ENCODE data around the gene MYD88. TPM values are rescaled to one million over a fixed set of nuclear protein-coding genes. Genes with fewer than 3 reads are reported as not detected.
"Not testable (repeated sequence)": the region's sequence is repeated elsewhere in the genome, so short reads cannot be mapped to it uniquely, and the experiment has no call there.

MYD88 gene
- total RNA-seq, 1 donor: 8.7 TPM

GRCh38 chr3:38158472-38158871, 20.0 kb downstream of the MYD88 start:
- Histone ChIP-seq H3K36me3 (ENCODE audit: insufficient read depth, low read length) (no peaks in the 10 kb centered on the region), H4K20me1 (ENCODE audit: insufficient read depth, low read length) (no peaks in the 10 kb centered on the region), H3K27me3 (ENCODE audit: insufficient read depth, low read length) (no peaks in the 10 kb centered on the region), H3K4me3 (ENCODE audit: insufficient read depth, low read length) (no peak overlapping the region), H2AFZ (ENCODE audit: low read length) (no peak overlapping the region), H3K27ac (ENCODE audit: low read depth, low read length) (no peak overlapping the region), H3K4me2 (ENCODE audit: insufficient read depth, low read length) (no peak overlapping the region), H3K79me2 (ENCODE audit: insufficient read depth, low read length) (no peaks in the 10 kb centered on the region), H3K4me1 (ENCODE audit: insufficient read depth, low read length) (peaks cover 9% of the 10 kb centered on the region), H3K9me3 (ENCODE audit: low read depth, low read length) (no peaks in the 10 kb centered on the region)
- no peak for DNase-seq (ENCODE audit: insufficient read length, low spot score, missing footprints)
- no peak for TF ChIP-seq CTCF (IDR thresholded peaks at IDR 0.05; ENCODE audit: extremely low read depth, low read depth, low read length)

DNA sequence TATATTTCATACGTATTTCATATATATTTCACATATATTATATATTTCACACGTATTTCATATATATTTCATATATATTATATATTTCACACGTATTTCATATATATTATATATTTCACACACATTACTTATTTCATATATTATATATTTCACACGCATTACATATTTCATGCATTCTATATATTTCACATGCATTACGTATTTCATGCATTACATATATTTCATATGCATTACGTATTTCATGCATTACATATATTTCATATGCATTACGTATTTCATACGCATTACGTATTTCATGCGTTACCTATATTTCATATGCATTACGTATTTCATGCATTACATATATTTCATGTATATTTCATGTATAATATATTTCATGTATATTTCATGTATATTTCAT, 22.2 kb downstream of the MYD88 start:
- H3K27me3 ChIP-seq (ENCODE audit: insufficient read depth, low read length); H3K4me3 ChIP-seq (ENCODE audit: insufficient read depth, low read length); H3K27ac ChIP-seq (ENCODE audit: low read depth, low read length); H3K9me3 ChIP-seq (ENCODE audit: low read depth, low read length); H2AFZ ChIP-seq (ENCODE audit: low read length); DNase-seq (ENCODE audit: insufficient read length, low spot score, missing footprints); H3K36me3 ChIP-seq (ENCODE audit: insufficient read depth, low read length); H3K4me2 ChIP-seq (ENCODE audit: insufficient read depth, low read length); H4K20me1 ChIP-seq (ENCODE audit: insufficient read depth, low read length); H3K4me1 ChIP-seq (ENCODE audit: insufficient read depth, low read length); H3K79me2 ChIP-seq (ENCODE audit: insufficient read depth, low read length): not testable (repeated sequence)

DNA sequence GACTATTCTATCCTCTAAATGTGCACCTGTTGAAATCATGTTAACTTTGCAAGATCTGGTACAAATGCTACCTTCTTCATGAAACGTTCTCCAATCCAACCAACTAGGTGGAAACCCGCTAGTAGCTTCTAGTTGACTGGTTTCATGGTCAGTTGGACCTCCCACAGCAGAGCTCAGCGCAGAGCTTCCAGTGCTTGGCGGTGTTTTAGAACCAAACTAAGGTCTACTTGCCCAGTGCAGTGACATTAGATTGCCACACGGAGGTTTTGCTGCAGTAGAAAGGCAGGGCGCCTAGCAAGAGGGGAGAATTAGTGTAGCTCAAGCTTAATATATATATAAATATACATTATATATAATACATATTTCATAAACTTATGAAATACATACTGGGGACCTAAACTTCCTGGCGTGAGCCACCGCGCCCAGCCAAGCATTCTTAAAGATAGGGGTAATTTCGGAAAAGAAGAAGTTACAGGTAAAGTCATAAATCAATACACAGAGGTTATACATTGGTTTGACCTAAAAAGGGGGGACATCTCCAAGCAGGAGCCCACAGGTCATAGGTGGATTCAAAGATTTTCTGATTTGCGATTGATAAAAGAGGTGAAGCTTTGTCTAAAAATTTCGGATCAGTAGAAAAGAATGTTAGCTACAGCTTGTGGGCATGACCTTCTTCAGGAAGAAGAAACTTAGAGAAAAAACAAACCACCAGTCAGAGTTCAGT, 24.8 kb downstream of the MYD88 start:
- Histone ChIP-seq H3K79me2 (ENCODE audit: insufficient read depth, low read length) (peaks cover 29% of the 10 kb centered on the region), H2AFZ (ENCODE audit: low read length) (no peak overlapping the region), H3K9me3 (ENCODE audit: low read depth, low read length) (no peaks in the 10 kb centered on the region), H3K4me3 (ENCODE audit: insufficient read depth, low read length) (no peak overlapping the region), H3K36me3 (ENCODE audit: insufficient read depth, low read length) (no peaks in the 10 kb centered on the region), H3K27ac (ENCODE audit: low read depth, low read length) (no peak overlapping the region), H3K4me1 (ENCODE audit: insufficient read depth, low read length) (peaks cover 20% of the 10 kb centered on the region), H3K27me3 (ENCODE audit: insufficient read depth, low read length) (no peaks in the 10 kb centered on the region), H4K20me1 (ENCODE audit: insufficient read depth, low read length) (no peaks in the 10 kb centered on the region), H3K4me2 (ENCODE audit: insufficient read depth, low read length) (no peak overlapping the region)
- DNase-seq (ENCODE audit: insufficient read length, low spot score, missing footprints): no peak
- peak; percentile 19 for TF ChIP-seq CTCF (IDR thresholded peaks at IDR 0.05; ENCODE audit: extremely low read depth, low read depth, low read length)

GRCh38 chr3:38163841-38164642, 25.6 kb downstream of the MYD88 start:
- Histone ChIP-seq H4K20me1 (ENCODE audit: insufficient read depth, low read length) (no peaks in the 10 kb centered on the region), H3K4me1 (ENCODE audit: insufficient read depth, low read length) (peaks cover 28% of the 10 kb centered on the region), H3K27ac (ENCODE audit: low read depth, low read length) (peak overlapping the region; percentile 99), H3K79me2 (ENCODE audit: insufficient read depth, low read length) (peaks cover 29% of the 10 kb centered on the region), H2AFZ (ENCODE audit: low read length) (peak overlapping the region; percentile 97), H3K36me3 (ENCODE audit: insufficient read depth, low read length) (no peaks in the 10 kb centered on the region), H3K27me3 (ENCODE audit: insufficient read depth, low read length) (no peaks in the 10 kb centered on the region), H3K9me3 (ENCODE audit: low read depth, low read length) (no peaks in the 10 kb centered on the region), H3K4me2 (ENCODE audit: insufficient read depth, low read length) (peak overlapping the region; percentile 97), H3K4me3 (ENCODE audit: insufficient read depth, low read length) (peak overlapping the region; percentile 83)
- no peak for DNase-seq (ENCODE audit: insufficient read length, low spot score, missing footprints)
- no peak for TF ChIP-seq CTCF (IDR thresholded peaks at IDR 0.05; ENCODE audit: extremely low read depth, low read depth, low read length)

Measured in osteoblast (primary cell).